ENCODE measurements around the gene ANO1. TPM values are rescaled to one million over a fixed set of nuclear protein-coding genes. Genes with fewer than 3 reads are reported as not detected.

ANO1 gene
- polyA plus RNA-seq, 1 donor (not counting 4 experiments of a cell fraction or from before 2014, with no cell fraction given): 45.2 TPM

GRCh38 chr11:70158757-70159389 is 80.8 kb downstream of the ANO1 start:
- DNase-seq (ENCODE audit: low read depth, low spot score): no peak

GRCh38 chr11:70159627-70160570 is 81.8 kb downstream of the ANO1 start:
- Histone ChIP-seq H3K4me3 (ENCODE audit: control insufficient read depth in 2 of 3, extremely low read depth in 1 of 3, insufficient read depth in 2 of 3, low read depth in 1 of 3, low read length in 3 of 3) (peak overlapping the region in 1 of 3 experiments; percentile 11), H4K20me1 (ENCODE audit: control insufficient read depth, extremely low read depth, insufficient read depth, low read length) (no peaks in the 10 kb centered on the region), H3K9ac (ENCODE audit: control insufficient read depth, extremely low read depth, insufficient read depth, low read length) (peak overlapping the region; percentile 78), H3K27ac (ENCODE audit: control insufficient read depth, insufficient read depth, low read length) (peak overlapping the region; percentile 81), H3K4me1 (ENCODE audit: control insufficient read depth, extremely low read depth, insufficient read depth, low read length) (peaks cover 45% of the 10 kb centered on the region), H2AFZ (ENCODE audit: control insufficient read depth, low read length) (no peak overlapping the region), H3K4me2 (ENCODE audit: control insufficient read depth, extremely low read depth, insufficient read depth, low read depth, low read length) (peak overlapping the region; percentile 74), H3K9me3 (ENCODE audit: control insufficient read depth, low read depth, low read length) (no peaks in the 10 kb centered on the region), H3K9me1 (ENCODE audit: control insufficient read depth, extremely low read depth, insufficient read depth, low read length) (no peaks in the 10 kb centered on the region), H3K36me3 (ENCODE audit: control insufficient read depth in 2 of 2, extremely low read depth in 1 of 2, insufficient read depth in 2 of 2, low read length in 2 of 2) (peaks cover 0 to 8% of the 10 kb centered on the region in 2 experiments), H3K79me2 (ENCODE audit: control insufficient read depth, insufficient read depth, low read length) (no peaks in the 10 kb centered on the region), H3K27me3 (ENCODE audit: control insufficient read depth, extremely low read depth, insufficient read depth, low read length) (no peaks in the 10 kb centered on the region)
- DNase-seq (ENCODE audit: low read depth, low spot score) (peak; percentile 87), FAIRE-seq (peak; percentile 86)
- dilution Hi-C loops (cut with MboI; ENCODE audit: extremely low pct_ligation_motif_present, low sequenced_read_pairs): no loop called here
- TF ChIP-seq CTCF (optimal IDR thresholded peaks at IDR 0.05 in 1 of 3, IDR thresholded peaks at IDR 0.05 in 1 of 3, conservative IDR thresholded peaks at IDR 0.05 in 1 of 3; ENCODE audit: extremely low read depth in 1 of 3, insufficient read depth in 2 of 3, low read length in 3 of 3) (no peak), EZH2 (IDR thresholded peaks at IDR 0.05; ENCODE audit: low read length) (no peak)

More at GRCh38 chr11:70158757-70159389, 80.8 kb downstream of the ANO1 start:
- Histone ChIP-seq H3K9ac (ENCODE audit: control insufficient read depth, extremely low read depth, insufficient read depth, low read length) (peak overlapping the region; percentile 38), H3K4me3 (ENCODE audit: control insufficient read depth in 2 of 3, extremely low read depth in 1 of 3, insufficient read depth in 2 of 3, low read depth in 1 of 3, low read length in 3 of 3) (no peak overlapping the region), H3K4me2 (ENCODE audit: control insufficient read depth, extremely low read depth, insufficient read depth, low read depth, low read length) (no peak overlapping the region), H3K27me3 (ENCODE audit: control insufficient read depth, extremely low read depth, insufficient read depth, low read length) (no peaks in the 10 kb centered on the region), H3K9me1 (ENCODE audit: control insufficient read depth, extremely low read depth, insufficient read depth, low read length) (no peaks in the 10 kb centered on the region), H3K79me2 (ENCODE audit: control insufficient read depth, insufficient read depth, low read length) (no peaks in the 10 kb centered on the region), H3K36me3 (ENCODE audit: control insufficient read depth in 2 of 2, extremely low read depth in 1 of 2, insufficient read depth in 2 of 2, low read length in 2 of 2) (peaks cover 0 to 7% of the 10 kb centered on the region in 2 experiments), H2AFZ (ENCODE audit: control insufficient read depth, low read length) (no peak overlapping the region), H4K20me1 (ENCODE audit: control insufficient read depth, extremely low read depth, insufficient read depth, low read length) (no peaks in the 10 kb centered on the region), H3K27ac (ENCODE audit: control insufficient read depth, insufficient read depth, low read length) (peak overlapping the region; percentile 81), H3K4me1 (ENCODE audit: control insufficient read depth, extremely low read depth, insufficient read depth, low read length) (peaks cover 45% of the 10 kb centered on the region), H3K9me3 (ENCODE audit: control insufficient read depth, low read depth, low read length) (no peaks in the 10 kb centered on the region)
- no peak for FAIRE-seq
- dilution Hi-C loops (cut with MboI; ENCODE audit: extremely low pct_ligation_motif_present, low sequenced_read_pairs): no loop called here
- TF ChIP-seq EZH2 (IDR thresholded peaks at IDR 0.05; ENCODE audit: low read length): no peak
- no peak for TF ChIP-seq CTCF (optimal IDR thresholded peaks at IDR 0.05 in 1 of 3, IDR thresholded peaks at IDR 0.05 in 1 of 3, conservative IDR thresholded peaks at IDR 0.05 in 1 of 3; ENCODE audit: extremely low read depth in 1 of 3, insufficient read depth in 2 of 3, low read length in 3 of 3)

Data from keratinocyte (primary cell).